GM21526 (cell line): ENCODE data around the gene MPHOSPH10.
"Not testable (repeated sequence)": the region's sequence is repeated elsewhere in the genome, so short reads cannot be mapped to it uniquely, and the experiment has no call there.

Source experiments
- ATAC-seq: cut with Tn5 transposase; IDR thresholded peaks from one replicate; pipeline ENCODE4 v1.9.1; 2021; ENCODE audit warnings: moderate library complexity; ENCODE audit not compliant: unreplicated experiment, low FRiP score

Gene MPHOSPH10

DNA sequence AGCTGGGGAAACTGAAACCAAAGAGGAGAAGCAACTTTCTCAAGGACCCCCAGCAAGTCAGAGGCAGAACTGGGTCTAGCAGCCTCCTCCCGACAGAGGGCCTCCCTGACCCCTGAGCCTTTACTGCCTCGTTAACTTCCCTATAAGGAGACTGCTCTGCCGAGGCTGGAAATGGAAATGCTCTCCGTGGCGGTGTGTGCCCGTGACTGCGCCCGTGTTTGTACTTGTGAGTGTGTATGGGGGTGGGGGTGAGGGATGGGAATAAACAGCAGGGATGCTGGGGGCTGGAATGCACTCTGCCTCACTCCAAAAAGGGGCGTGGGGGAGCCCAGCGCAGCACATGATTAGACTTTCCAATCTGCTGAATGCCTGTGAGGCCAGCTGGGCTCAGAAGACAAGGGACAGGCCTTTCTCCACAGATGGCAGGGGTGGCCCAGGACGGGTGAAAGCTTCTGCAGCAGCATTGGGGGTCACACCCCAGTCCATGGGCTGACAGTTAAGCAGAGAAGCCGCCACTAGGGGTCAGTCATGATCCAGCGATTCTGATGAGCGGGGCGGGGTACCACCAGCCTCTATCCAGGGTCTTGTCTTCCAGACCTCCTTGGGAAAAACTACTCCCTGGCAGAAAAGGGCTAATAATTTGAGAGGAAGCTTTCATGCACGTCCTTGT, 26.8 kb downstream of the MPHOSPH10 start:
- ATAC-seq = no peak

- ATAC-seq = no peak
Observed at GRCh38 chr2:71166812-71167211, 36.4 kb downstream of the MPHOSPH10 start.

- ATAC-seq = no peak
Observed at GRCh38 chr2:71173096-71173495, 42.7 kb downstream of the MPHOSPH10 start.

DNA sequence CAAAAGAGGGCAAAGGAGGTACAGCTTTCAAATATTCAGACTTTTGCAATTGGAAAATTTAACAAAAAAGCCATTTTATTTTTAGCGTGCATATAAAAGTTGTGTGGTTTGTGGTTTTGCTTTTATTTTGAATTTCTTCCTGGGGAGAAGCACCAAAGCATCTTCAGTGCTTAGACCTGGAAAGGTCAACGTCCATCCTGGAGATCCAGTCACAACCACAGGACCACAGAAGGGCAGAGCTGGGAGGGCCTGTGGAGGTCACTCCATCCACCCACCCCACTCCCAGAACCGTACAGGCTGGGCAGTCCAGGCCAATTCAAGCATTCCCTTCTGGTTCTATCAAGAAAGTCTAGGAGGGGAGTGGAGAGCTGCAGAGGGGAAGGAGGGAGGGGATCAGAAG, 43.8 kb downstream of the MPHOSPH10 start:
- ATAC-seq = no peak

GRCh38 chr2:71178836-71179235, 48.4 kb downstream of the MPHOSPH10 start:
- not testable (repeated sequence) for ATAC-seq

DNA sequence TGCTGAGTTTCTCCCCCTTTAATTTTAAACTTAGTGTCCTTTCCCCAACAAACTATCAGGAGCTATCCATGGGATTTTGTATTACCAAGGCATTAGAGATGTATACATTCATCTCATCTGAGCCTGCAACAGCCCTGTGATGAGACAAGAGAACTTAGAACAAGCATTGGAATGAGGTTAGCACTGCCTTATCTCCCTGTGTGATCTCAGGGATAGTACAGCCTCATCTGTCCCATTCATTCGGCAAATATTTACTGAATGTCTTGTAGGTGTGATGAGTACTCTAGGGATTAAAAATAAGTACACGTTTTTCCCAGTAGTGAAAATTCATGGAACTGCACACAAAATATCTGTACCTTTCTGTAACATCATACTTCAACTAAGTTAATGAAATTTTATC, 50.9 kb downstream of the MPHOSPH10 start:
- ATAC-seq = no peak

DNA sequence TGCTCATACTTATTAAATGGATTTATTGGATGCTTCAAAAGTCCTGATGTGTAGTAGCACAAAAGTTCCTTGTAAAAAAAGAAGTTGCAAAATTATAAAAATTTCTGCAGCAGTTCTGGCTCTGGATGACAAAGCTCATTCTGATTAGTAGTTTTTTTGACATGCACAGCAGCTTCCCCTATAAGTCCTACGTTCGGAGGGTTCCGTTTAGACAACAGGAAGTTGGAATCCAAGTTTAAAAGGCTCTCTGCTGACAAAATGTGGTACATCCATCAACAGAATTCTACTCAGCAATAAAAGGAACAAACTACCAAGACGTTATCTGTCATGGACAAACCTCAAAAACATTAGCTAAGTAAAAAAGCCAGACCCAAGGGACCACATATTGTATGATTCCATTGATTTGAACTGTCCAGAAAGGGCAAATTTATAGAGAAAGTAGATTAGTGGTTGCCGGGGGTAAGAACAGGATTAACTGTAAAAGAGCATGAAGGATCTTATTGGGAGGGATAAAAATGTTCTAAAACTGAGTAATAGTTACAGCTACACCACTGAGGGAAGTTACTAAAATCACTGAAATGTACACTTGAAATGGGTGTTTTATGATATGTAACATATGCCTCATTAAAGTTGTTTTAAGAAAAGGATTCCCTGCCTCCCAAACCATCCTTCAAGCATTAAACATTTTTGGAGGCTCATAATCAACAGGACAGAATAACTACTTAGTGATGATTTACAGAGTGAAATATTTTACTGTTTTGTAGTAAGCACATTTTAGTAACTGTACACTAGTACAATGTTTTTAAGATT, 53.1 kb downstream of the MPHOSPH10 start:
- not testable (repeated sequence) for ATAC-seq

DNA sequence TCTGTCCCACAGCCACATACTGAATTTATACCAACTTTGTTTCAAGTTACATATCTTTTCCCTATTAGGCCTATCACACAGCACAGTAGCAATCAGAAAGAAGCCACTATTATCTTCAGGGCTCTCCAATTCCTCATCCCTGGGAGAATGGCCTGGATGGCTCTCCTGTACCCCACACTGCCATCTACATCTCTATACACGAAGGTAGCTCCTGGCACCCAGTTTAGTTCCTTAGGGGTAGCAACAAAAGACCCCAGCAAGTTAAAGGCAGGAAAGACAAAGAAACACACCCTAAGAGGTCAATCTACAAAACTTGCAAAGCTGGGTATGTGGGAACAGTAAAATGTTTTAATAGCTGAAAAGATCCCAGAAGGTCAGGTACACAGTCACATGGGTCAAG, 56.5 kb downstream of the MPHOSPH10 start:
- no peak for ATAC-seq

GRCh38 chr2:71187589-71187988, 57.2 kb downstream of the MPHOSPH10 start:
- ATAC-seq = no peak

DNA sequence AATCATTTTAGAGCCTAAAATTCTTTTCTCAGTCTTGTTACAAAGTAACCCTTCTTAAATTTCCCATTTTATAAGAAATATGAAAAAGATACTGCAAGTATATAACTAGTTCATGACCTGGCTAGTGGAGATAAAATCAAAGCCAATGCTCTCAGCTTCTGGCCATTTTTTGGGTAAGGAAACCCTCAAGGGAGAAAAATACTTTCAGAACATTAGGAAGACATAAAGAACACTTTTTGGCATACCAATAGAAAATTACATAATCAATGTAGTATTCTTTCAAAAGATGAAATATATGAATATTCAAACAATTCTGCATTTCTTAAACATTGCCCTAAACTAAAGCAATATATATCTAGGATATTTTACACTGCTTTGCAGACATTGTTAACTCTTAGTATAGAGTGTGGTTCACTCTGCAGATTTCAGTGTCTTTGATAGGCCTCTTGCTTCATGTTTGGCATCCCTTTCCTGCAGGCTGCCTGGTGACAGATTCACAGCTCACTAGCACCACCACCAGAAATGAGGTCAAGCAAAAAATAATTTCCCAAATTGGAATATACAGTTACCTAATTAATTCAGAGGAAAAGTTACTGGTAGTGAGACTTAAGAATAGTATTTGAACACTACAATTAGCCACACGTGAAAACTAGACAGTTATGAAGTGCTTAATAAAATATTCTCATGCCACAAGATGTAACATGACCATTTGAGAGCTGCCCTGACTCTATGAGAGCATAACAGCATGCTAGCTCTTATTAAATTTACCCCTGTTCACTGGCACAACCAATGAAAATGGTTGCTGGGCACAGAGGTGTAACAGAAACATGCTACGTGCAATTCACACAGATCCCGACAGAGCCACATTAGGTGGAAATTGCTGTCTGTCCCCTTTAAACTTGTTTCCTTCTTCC, 60.5 kb downstream of the MPHOSPH10 start:
- no peak for ATAC-seq

DNA sequence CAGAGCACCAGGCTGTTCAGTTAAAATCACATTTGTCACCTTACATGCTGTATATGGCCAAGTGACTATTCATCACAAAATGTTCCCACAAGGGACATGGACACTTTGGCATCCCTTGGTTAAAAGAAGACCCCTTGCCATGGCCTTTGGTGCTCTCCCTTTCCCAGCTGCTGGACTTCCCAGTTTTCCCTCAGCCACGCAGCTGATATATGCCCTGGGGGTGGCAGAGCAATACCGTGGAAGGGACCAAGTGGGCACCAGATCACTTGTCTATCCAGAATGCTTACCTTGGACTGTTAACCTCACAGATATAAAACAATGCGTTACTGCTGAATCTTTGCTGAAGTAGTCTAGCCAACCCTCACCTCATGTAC, 61.1 kb downstream of the MPHOSPH10 start:
- no peak for ATAC-seq
